ENCODE results near the gene CNOT9.

DNA sequence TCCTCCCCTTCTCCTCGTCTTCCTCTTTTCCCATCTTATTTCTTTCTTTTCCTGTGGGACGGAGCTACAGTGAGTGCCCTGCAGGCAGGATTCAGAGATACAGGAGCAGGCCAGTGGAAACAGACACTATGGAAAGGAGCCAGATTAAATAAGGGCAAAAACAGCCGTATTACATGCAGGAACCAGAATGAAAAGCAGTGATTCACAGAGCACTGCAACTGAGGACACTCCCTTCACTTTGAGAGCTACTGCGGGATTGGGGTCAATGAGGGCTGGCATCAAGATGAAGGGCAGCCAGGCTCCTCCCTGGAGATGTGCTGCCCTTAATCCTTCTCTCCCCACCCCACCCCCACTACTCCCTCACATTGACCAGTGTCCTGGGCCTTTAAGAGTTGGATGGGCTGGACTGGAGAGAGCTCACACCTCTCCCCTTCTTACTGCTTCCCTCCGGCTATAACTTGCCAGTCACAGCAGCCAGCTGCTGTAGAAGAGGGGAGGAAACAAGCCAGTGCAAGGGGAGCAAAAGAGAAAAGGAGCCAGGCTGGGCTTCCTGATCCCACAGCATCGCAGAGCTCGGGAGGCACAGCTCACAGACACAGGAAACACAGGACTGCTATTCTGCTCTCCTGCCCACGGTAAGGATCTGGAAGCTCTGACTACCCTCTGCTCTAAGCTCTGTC, 38.9 kb downstream of the CNOT9 start, which contains the start of gene PLCD4:
- peak in 1 of 2 donors; percentile 15 for TF ChIP-seq POLR2A (IDR thresholded peaks at IDR 0.05)
- TF ChIP-seq, protein P1, sequence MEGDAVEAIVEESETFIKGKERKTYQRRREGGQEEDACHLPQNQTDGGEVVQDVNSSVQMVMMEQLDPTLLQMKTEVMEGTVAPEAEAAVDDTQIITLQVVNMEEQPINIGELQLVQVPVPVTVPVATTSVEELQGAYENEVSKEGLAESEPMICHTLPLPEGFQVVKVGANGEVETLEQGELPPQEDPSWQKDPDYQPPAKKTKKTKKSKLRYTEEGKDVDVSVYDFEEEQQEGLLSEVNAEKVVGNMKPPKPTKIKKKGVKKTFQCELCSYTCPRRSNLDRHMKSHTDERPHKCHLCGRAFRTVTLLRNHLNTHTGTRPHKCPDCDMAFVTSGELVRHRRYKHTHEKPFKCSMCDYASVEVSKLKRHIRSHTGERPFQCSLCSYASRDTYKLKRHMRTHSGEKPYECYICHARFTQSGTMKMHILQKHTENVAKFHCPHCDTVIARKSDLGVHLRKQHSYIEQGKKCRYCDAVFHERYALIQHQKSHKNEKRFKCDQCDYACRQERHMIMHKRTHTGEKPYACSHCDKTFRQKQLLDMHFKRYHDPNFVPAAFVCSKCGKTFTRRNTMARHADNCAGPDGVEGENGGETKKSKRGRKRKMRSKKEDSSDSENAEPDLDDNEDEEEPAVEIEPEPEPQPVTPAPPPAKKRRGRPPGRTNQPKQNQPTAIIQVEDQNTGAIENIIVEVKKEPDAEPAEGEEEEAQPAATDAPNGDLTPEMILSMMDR (IDR thresholded peaks at IDR 0.05) = peak in 4 of 6 experiments; percentile 26 to 46 (median 34)
